Stromal cell of bone marrow (primary cell): ENCODE data around the gene CRTC3.
"Not testable (repeated sequence)": the region's sequence is repeated elsewhere in the genome, so short reads cannot be mapped to it uniquely, and the experiment has no call there.

Experiments used
- DNase-seq: peaks from one replicate; pipeline ENCODE4 v3.0.0-alpha.2; 2012; ENCODE audit warnings: low read depth

CRTC3 gene

GRCh38 chr15:90624278-90624981 lies 94.7 kb downstream of the CRTC3 start:
- DNase-seq = no peak

DNA sequence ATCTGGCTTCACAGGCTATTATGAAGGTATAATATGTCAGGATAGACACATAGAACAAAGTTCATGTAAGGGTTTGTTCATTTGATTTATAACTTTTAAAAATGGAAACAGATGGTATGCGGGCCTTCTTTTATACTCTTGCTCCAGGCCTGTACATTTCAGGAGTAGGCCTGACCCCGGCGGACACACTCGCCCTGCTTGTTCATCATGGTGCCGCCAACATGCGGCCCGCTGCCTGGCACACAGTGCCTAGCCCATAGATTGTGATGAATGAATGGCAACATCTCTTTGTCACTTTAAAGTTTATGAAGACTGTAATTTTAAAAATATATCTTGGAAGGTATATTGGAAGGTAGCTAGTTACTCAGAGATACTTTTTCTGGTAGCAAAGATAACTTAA lies 95.3 kb downstream of the CRTC3 start:
- no peak for DNase-seq

DNA sequence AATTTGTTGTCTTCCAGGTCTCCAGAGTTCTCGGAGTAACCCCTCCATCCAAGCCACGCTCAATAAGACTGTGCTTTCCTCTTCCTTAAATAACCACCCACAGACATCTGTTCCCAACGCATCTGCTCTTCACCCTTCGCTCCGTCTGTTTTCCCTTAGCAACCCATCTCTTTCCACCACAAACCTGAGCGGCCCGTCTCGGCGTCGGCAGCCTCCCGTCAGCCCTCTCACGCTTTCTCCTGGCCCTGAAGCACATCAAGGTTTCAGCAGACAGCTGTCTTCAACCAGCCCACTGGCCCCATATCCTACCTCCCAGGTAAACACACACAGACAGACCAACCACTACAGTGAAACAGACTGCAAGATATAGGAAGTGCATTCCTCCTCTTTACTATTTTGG lies 99.5 kb downstream of the CRTC3 start:
- no peak for DNase-seq

DNA sequence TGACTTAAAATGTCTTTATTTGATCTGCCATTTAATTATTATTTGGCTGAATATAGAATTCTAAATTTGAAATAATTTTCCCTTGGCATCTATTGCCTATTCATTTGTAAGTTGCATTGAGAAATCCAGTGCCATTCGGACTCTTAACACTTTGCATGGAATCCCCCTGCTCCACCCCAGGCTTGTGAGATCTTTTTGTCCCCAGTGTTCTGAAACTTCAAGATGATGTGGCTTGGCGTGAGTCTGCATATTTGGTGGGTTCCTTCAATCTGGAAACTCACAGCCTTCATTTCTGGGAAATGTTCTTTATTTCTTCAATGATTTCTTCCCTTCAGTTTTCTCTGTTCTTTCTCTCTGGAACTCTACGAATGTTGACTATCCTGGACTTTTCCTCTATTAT lies 103.6 kb downstream of the CRTC3 start:
- no peak for DNase-seq

- DNase-seq = not testable (repeated sequence)
Observed at GRCh38 chr15:90636993-90637392, 107.3 kb downstream of the CRTC3 start.

DNA sequence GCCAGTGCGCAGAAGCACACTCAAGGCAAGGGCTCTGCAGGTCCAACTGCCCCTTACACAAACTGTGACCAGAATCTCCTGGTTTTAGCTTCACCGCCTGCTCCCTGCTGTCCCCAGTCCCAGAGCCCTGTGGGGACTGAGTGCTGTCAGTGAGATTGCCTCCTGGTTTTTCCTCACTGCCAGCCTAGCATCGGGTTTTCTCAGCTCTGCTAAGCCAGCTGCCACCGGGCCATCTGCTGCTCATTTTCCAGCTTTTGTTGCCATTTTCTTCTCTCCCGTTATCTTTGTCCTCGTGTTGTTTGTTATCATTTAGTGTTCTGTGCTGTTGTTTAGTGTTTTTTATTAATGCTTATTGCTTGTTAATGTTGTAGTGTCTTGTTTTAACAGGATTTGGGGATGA lies 108.0 kb downstream of the CRTC3 start:
- no peak for DNase-seq

- no peak for DNase-seq
Observed at GRCh38 chr15:90638201-90638691, 108.5 kb downstream of the CRTC3 start.

DNA sequence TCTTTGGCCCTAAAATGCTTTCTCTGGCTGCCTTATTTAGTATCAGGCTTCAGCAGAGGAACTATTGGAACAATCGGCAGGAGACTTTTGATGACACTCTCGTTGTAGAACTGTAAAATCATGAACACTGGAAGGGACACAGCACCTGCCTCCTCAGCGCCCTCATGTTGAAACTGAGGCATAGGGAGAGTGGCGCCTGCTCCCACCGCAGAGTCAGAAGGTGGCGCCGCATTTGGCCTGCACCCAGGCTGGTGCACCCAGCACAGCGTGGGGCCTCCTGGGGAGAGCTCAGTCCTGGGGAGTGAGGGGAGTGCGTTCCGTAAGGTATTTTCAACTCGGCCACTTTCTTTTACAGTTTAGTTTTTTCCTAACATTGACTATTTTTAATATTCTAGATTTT lies 109.2 kb downstream of the CRTC3 start:
- DNase-seq = no peak

GRCh38 chr15:90640862-90641261 lies 111.1 kb downstream of the CRTC3 start:
- no peak for DNase-seq

- no peak for DNase-seq
Observed at GRCh38 chr15:90641581-90642463, 112.1 kb downstream of the CRTC3 start.

DNA sequence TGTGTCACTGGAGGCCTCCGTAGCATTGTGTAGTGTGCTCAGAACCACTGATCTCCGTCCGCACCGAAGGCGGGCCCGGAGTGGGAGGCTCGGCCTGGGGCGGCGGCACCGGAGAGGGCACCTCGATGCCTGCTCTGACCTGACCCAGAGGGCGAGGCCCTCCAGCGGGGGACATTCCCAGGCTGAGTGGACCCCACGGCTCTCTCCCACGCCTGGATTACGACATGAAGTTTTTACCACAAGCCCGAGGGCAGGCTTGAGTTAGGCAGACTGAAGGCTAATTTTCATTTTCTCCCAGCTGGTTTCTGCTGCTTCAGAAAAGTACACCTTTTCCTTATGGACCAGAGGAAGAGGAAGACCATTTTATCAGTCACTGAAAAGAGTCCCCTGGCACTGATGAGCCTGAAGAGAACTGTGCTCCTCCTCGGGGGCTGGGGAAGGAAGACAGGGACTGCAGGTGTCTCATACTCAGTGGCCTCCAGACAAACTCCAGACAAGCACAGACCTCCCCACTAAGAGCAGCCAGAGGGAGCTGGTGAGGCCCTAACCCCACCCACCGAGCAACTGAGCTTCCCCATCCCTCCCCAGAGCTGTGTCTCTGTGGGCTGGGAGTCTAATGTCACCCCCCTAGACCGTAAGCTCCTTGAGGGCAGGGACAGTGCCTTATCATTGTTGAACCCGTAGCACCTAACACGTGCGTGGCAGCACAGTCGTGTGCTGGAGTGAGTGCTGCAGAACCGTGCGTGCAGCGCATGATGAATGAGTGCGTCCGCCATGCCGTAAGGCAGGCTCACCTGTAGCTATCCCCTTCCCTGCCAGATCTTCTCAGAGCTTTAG lies 113.0 kb downstream of the CRTC3 start:
- no peak for DNase-seq

GRCh38 chr15:90643301-90643632 lies 113.5 kb downstream of the CRTC3 start:
- DNase-seq = no peak

GRCh38 chr15:90644526-90644925 lies 114.8 kb downstream of the CRTC3 start:
- DNase-seq = no peak

GRCh38 chr15:90644952-90645725 lies 115.4 kb downstream of the CRTC3 start:
- DNase-seq = no peak

DNA sequence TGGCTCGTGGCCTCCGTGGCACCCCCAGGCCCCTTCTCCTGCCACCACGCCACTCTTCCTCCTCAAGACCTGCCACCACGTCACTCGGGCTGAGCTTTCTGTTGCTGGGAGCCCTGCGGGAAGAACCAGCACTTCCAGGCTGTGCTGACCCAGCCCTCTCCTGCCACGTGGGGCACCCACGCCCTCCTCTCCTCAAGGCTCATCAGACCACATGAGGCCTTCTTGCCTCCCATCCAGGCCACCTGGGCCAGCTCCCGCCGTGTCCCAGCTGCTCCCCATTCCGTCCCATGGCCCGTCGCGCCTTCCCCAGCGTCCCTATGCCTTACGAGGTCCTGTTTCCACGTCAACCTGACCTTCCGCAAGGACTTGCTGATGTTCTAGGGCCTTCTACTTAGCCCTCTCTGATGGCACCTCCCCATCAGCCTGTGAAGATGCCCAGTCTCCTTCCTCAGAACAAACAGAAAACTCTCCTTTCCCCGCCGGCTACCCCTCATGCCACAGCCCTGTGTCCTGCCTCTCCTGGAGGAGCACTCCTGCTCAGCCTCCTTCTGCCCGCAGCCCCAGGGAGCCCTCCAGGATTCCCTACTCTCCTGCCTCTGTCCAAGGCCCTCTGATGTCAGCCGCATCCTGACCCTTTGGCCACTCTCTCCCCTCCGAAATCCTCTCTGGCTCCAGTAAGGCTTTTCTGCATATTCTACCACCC lies 116.3 kb downstream of the CRTC3 start:
- no peak for DNase-seq

- DNase-seq = no peak
Observed at GRCh38 chr15:90646662-90647305, 117.1 kb downstream of the CRTC3 start.

- DNase-seq = no peak
Observed at GRCh38 chr15:90647326-90647725, 117.6 kb downstream of the CRTC3 start.

GRCh38 chr15:90648137-90649070 lies 118.7 kb downstream of the CRTC3 start:
- DNase-seq = peak; percentile 92
